NT2/D1 (cell line): ENCODE data around the gene RNU11.

ENCODE experiments used
- SUZ12 ChIP-seq: IDR thresholded peaks from 2 replicates; pipeline ENCODE4 v1.6.1; 2011; ENCODE audit not compliant: insufficient read length, insufficient read depth; ENCODE audit errors: extremely low read depth
- YY1 ChIP-seq: IDR thresholded peaks from 2 replicates; pipeline ENCODE4 v1.6.1; 2011; ENCODE audit not compliant: insufficient read length, insufficient read depth
- ZNF274 ChIP-seq: IDR thresholded peaks from 2 replicates; pipeline ENCODE4 v1.6.1; 2011; ENCODE audit warnings: mild to moderate bottlenecking, low read depth, low read length

- TF ChIP-seq SUZ12 (no peak), YY1 (no peak), ZNF274 (no peak)
Measured at GRCh38 chr1:28682840-28683239, 34.4 kb downstream of the RNU11 start.
